ENCODE data around the gene IL34. TPM values are rescaled to one million over a fixed set of nuclear protein-coding genes. Genes with fewer than 3 reads are reported as not detected.
"Not testable (repeated sequence)": the region's sequence is repeated elsewhere in the genome, so short reads cannot be mapped to it uniquely, and the experiment has no call there.

The IL34 gene
- total RNA-seq, 1 experiment from 2014 or later = 9.1 TPM

GRCh38 chr16:70656712-70657263 lies 10.4 kb downstream of the IL34 start:
- no peak for DNase-seq (ENCODE audit: low spot score)

- no peak for DNase-seq (ENCODE audit: low spot score)
Measured at GRCh38 chr16:70657956-70658355, 11.6 kb downstream of the IL34 start.

- DNase-seq (ENCODE audit: low spot score) = no peak
Measured at GRCh38 chr16:70658921-70659320, 12.6 kb downstream of the IL34 start.

- no peak for DNase-seq (ENCODE audit: low spot score)
Measured at GRCh38 chr16:70659546-70659945, 13.2 kb downstream of the IL34 start.

GRCh38 chr16:70659953-70660671 lies 13.8 kb downstream of the IL34 start:
- no peak for DNase-seq (ENCODE audit: low spot score)

GRCh38 chr16:70660672-70661350 lies 14.5 kb downstream of the IL34 start:
- DNase-seq (ENCODE audit: low spot score) = no peak

GRCh38 chr16:70661534-70661917 lies 15.2 kb downstream of the IL34 start:
- no peak for DNase-seq (ENCODE audit: low spot score)

GRCh38 chr16:70661918-70662641 lies 15.7 kb downstream of the IL34 start:
- no peak for DNase-seq (ENCODE audit: low spot score)

- no peak for DNase-seq (ENCODE audit: low spot score)
Measured at GRCh38 chr16:70662991-70663523, 16.7 kb downstream of the IL34 start.

- no peak for DNase-seq (ENCODE audit: low spot score)
Measured at GRCh38 chr16:70663524-70664324, 17.4 kb downstream of the IL34 start.

GRCh38 chr16:70664325-70665112 lies 18.2 kb downstream of the IL34 start:
- no peak for DNase-seq (ENCODE audit: low spot score)

GRCh38 chr16:70665113-70665694 lies 18.8 kb downstream of the IL34 start:
- DNase-seq (ENCODE audit: low spot score) = no peak

- no peak for DNase-seq (ENCODE audit: low spot score)
Measured at GRCh38 chr16:70665806-70666735, 19.7 kb downstream of the IL34 start.

- DNase-seq (ENCODE audit: low spot score) = no peak
Measured at GRCh38 chr16:70670175-70670574, 23.8 kb downstream of the IL34 start.

- DNase-seq (ENCODE audit: low spot score) = not testable (repeated sequence)
Measured at GRCh38 chr16:70670938-70671337, 24.6 kb downstream of the IL34 start.

- no peak for DNase-seq (ENCODE audit: low spot score)
Measured at GRCh38 chr16:70674221-70675014, 28.1 kb downstream of the IL34 start.

GRCh38 chr16:70675851-70676513 lies 29.6 kb downstream of the IL34 start:
- no peak for DNase-seq (ENCODE audit: low spot score)

All from HT-29 (cell line).